ENCODE data around the gene HLF. TPM values are rescaled to one million over a fixed set of nuclear protein-coding genes. Genes with fewer than 3 reads are reported as not detected.

The HLF gene
- total and polyA plus RNA-seq, 2 of the 4 experiments (the other 2 are of a cell fraction): 0.18 TPM; not detected in 1

GRCh38 chr17:55335625-55336024, 70.9 kb downstream of the HLF start:
- no peaks in the 10 kb centered on the region for H3K36me3 ChIP-seq (ENCODE audit: control insufficient read depth, insufficient read depth, low read length)
- H2BK15ac ChIP-seq (ENCODE audit: low read depth, low read length): no peak overlapping the region
- H2BK120ac ChIP-seq (ENCODE audit: low read depth, low read length): no peak overlapping the region
- H3K9me3 ChIP-seq (ENCODE audit: control insufficient read depth, insufficient read depth, low read length): no peaks in the 10 kb centered on the region
- in situ Hi-C loops (cut with MboI; ENCODE audit: low sequenced_read_pairs): no loop called here
- H3K4ac ChIP-seq (ENCODE audit: low read depth, low read length): no peak overlapping the region
- no peak overlapping the region for H3K4me2 ChIP-seq (ENCODE audit: low read depth, low read length)
- ChIA-PET CTCF (no interaction called here), POLR2A (ENCODE audit: unreplicated experiment) (no interaction called here)
- H4K20me1 ChIP-seq (ENCODE audit: insufficient read depth, low read length): no peaks in the 10 kb centered on the region
- no peak overlapping the region for H3K14ac ChIP-seq (replicated peaks; ENCODE audit: low read depth, low read length)
- H3K27me3 ChIP-seq (ENCODE audit: control insufficient read depth, insufficient read depth, low read length): peaks cover 6% of the 10 kb centered on the region; the same call in 1 of the 2 replicates
- no peak overlapping the region for H4K91ac ChIP-seq (ENCODE audit: insufficient read depth, low read depth, low read length)
- no peak overlapping the region for H3K27ac ChIP-seq (ENCODE audit: insufficient read depth, low read length)
- H3K9ac ChIP-seq (ENCODE audit: low read depth, low read length): no peak overlapping the region
- no peak overlapping the region for H3K23ac ChIP-seq (ENCODE audit: low read depth, low read length)
- no peak overlapping the region for H2BK5ac ChIP-seq (ENCODE audit: low read depth, low read length, poor library complexity, severe bottlenecking)
- H3K4me3 ChIP-seq (ENCODE audit: insufficient read depth, low read depth, low read length): no peak overlapping the region
- no peak overlapping the region for H2BK20ac ChIP-seq (ENCODE audit: low read depth, low read length)
- no peak overlapping the region for H4K5ac ChIP-seq (ENCODE audit: low read depth, low read length)
- DNase-seq (no peak), ATAC-seq (ENCODE audit: low read depth) (no peak)
- no peaks in the 10 kb centered on the region for H3K9me1 ChIP-seq (ENCODE audit: insufficient read depth, low read length)
- no peak overlapping the region for H2AK5ac ChIP-seq (ENCODE audit: low read depth, low read length)
- TF ChIP-seq RFX5 (IDR thresholded peaks at IDR 0.05; ENCODE audit: low read depth, low read length): no peak
- TF ChIP-seq POLR2A (IDR thresholded peaks at IDR 0.05; ENCODE audit: low read depth, low read length): no peak
- TF ChIP-seq MAFK (IDR thresholded peaks at IDR 0.05; ENCODE audit: low read depth, low read length): no peak
- no peak for TF ChIP-seq ELK1 (IDR thresholded peaks at IDR 0.05; ENCODE audit: borderline replicate concordance, low read depth, low read length)
- TF ChIP-seq CTCF (conservative IDR thresholded peaks at IDR 0.05; ENCODE audit: low read depth, low read length): no peak
- no peak for TF ChIP-seq MAZ (IDR thresholded peaks at IDR 0.05; ENCODE audit: borderline replicate concordance, low read depth, low read length)
- no peak for TF ChIP-seq CHD1 (IDR thresholded peaks at IDR 0.05; ENCODE audit: low read depth, low read length)
- TF ChIP-seq USF2 (IDR thresholded peaks at IDR 0.05; ENCODE audit: low read depth, low read length): no peak
- TF ChIP-seq RAD21 (IDR thresholded peaks at IDR 0.05; ENCODE audit: low read length): no peak
- intact Hi-C loops (cut with micrococcal nuclease): no loop called here
- no peaks in the 10 kb centered on the region for H3K4me1 ChIP-seq (ENCODE audit: control insufficient read depth, insufficient read depth, low read length)
- no peak overlapping the region for H4K8ac ChIP-seq (ENCODE audit: low read depth in 2 of 2, low read length in 2 of 2)
- H3K56ac ChIP-seq (ENCODE audit: extremely low read depth, insufficient read depth, low read length): no peak overlapping the region
- H2AK9ac ChIP-seq (replicated peaks; ENCODE audit: low read depth, low read length, poor library complexity): no peak overlapping the region
- BruUV-seq (replicated peaks): no TSS peak
- no peak overlapping the region for H3K18ac ChIP-seq (ENCODE audit: low read depth, low read length)
- dilution Hi-C loops (cut with HindIII; ENCODE audit: low sequenced_read_pairs, unreplicated experiment): no loop called here
- H2AFZ ChIP-seq (replicated peaks; ENCODE audit: low read length, poor library complexity): no peak overlapping the region
- H3K79me1 ChIP-seq (ENCODE audit: low read depth in 1 of 2, low read length in 2 of 2): no peaks in the 10 kb centered on the region

All from IMR-90 (cell line).